Right atrium auricular region (tissue), 2 donors: ENCODE results near the gene ZFYVE1. TPM values are rescaled to one million over a fixed set of nuclear protein-coding genes. Genes with fewer than 3 reads are reported as not detected.
"Not testable (repeated sequence)": the region's sequence is repeated elsewhere in the genome, so short reads cannot be mapped to it uniquely, and the experiment has no call there.

Source experiments
- DNase-seq: peaks from one replicate; pipeline ENCODE4 v3.0.0-alpha.2; 2019; ENCODE audit warnings: low spot score
- H3K27ac ChIP-seq, 2 donors: fragments of 200-600 bp; sonication (generic); 1 replicate in 1 of 2; 2 replicates in 1 of 2; pipeline ENCODE4 v1.5.1; 2016 to 2019
- H3K27me3 ChIP-seq, 2 donors: fragments of 200-600 bp; sonication (generic); one replicate each; pipeline versions ENCODE4 v1.5.1 to v1.6.0; 2017 to 2019
- H3K36me3 ChIP-seq: fragments of 200-600 bp; sonication (generic); one replicate; pipeline ENCODE4 v1.5.1; 2016
- H3K4me1 ChIP-seq, 2 donors: fragments of 200-600 bp; sonication (generic); one replicate each; pipeline versions ENCODE4 v1.5.1 to v1.6.0; 2017 to 2019
- H3K4me3 ChIP-seq, 2 donors: fragments of 200-600 bp; sonication (generic); 1 replicate in 1 of 2; 2 replicates in 1 of 2; pipeline ENCODE4 v1.5.1; 2017 to 2019; ENCODE audit warnings: mild to moderate bottlenecking in 1 of 2, moderate library complexity in 1 of 2
- H3K9me3 ChIP-seq, 2 donors: fragments of 200-600 bp; sonication (generic); one replicate each; pipeline ENCODE4 v1.5.1; 2019
- CTCF ChIP-seq, 2 donors: fragments of 200-600 bp; sonication (generic); IDR thresholded peaks; one replicate each; pipeline ENCODE4 v1.5.1; 2019; ENCODE audit warnings: antibody characterized with exemption in 2 of 2
- total RNA-seq, 2 donors: library from RNA; depleted of rRNA; stranded (reverse); fragments of >200 nt; gene quantifications; one replicate each; pipeline ENCODE4 v1.1.0, GENCODE V29; 2016

The ZFYVE1 gene
- total RNA-seq, 2 donors from 2014 or later: 9.8 to 12.6 TPM

- Histone ChIP-seq H3K27ac (peak overlapping the region; percentile 94 to 97), H3K27me3 (no peaks in the 10 kb centered on the region), H3K4me3 (peak overlapping the region; percentile 85 to 89), H3K36me3 (no peaks in the 10 kb centered on the region), H3K4me1 (peaks cover 0 to 40% of the 10 kb centered on the region in 2 donors), H3K9me3 (no peaks in the 10 kb centered on the region)
- TF ChIP-seq CTCF (IDR thresholded peaks at IDR 0.05): no peak
- DNase-seq: no peak
Measured at GRCh38 chr14:73057944-73058223, 31.0 kb upstream of the ZFYVE1 start.

- no peaks in the 10 kb centered on the region for H3K27me3 ChIP-seq
- no peaks in the 10 kb centered on the region for H3K9me3 ChIP-seq
- no peak for TF ChIP-seq CTCF (IDR thresholded peaks at IDR 0.05)
- DNase-seq: no peak
- H3K36me3 ChIP-seq: no peaks in the 10 kb centered on the region
- H3K4me3 ChIP-seq: no peak overlapping the region
- H3K4me1 ChIP-seq: peaks cover 0 to 20% of the 10 kb centered on the region in 2 donors
- no peak overlapping the region for H3K27ac ChIP-seq
Measured at GRCh38 chr14:73055251-73055650, 28.3 kb upstream of the ZFYVE1 start.

GRCh38 chr14:73049428-73049827 is 22.5 kb upstream of the ZFYVE1 start:
- H3K36me3 ChIP-seq: no peaks in the 10 kb centered on the region

GRCh38 chr14:73047808-73048207 is 20.9 kb upstream of the ZFYVE1 start:
- no peaks in the 10 kb centered on the region for H3K9me3 ChIP-seq
- TF ChIP-seq CTCF (IDR thresholded peaks at IDR 0.05): no peak
- no peaks in the 10 kb centered on the region for H3K36me3 ChIP-seq
- H3K27ac ChIP-seq: no peak overlapping the region
- H3K4me3 ChIP-seq: no peak overlapping the region
- no peaks in the 10 kb centered on the region for H3K27me3 ChIP-seq
- H3K4me1 ChIP-seq: no peaks in the 10 kb centered on the region
- DNase-seq: no peak

More at GRCh38 chr14:73049428-73049827, 22.5 kb upstream of the ZFYVE1 start:
- H3K9me3 ChIP-seq: no peaks in the 10 kb centered on the region
- no peaks in the 10 kb centered on the region for H3K27me3 ChIP-seq
- no peak for DNase-seq
- no peak for TF ChIP-seq CTCF (IDR thresholded peaks at IDR 0.05)
- no peak overlapping the region for H3K4me3 ChIP-seq
- no peak overlapping the region for H3K27ac ChIP-seq
- no peaks in the 10 kb centered on the region for H3K4me1 ChIP-seq

GRCh38 chr14:73036706-73037450 is 10.0 kb upstream of the ZFYVE1 start:
- not testable (repeated sequence) for DNase-seq, H3K36me3 ChIP-seq, H3K4me1 ChIP-seq, H3K27me3 ChIP-seq, H3K4me3 ChIP-seq, H3K9me3 ChIP-seq, H3K27ac ChIP-seq

GRCh38 chr14:73027984-73028383 is 1.1 kb upstream of the ZFYVE1 start:
- Histone ChIP-seq H3K9me3 (no peaks in the 10 kb centered on the region), H3K27ac (no peak overlapping the region)

More at GRCh38 chr14:73027984-73028383, 1.1 kb upstream of the ZFYVE1 start:
- Histone ChIP-seq H3K27me3 (no peaks in the 10 kb centered on the region), H3K36me3 (peaks cover 10% of the 10 kb centered on the region), H3K4me1 (peaks cover 0 to 22% of the 10 kb centered on the region in 2 donors), H3K4me3 (no peak overlapping the region)
- DNase-seq: no peak
- TF ChIP-seq CTCF (IDR thresholded peaks at IDR 0.05): no peak
